ENCODE measurements around the gene KYAT1. TPM values are rescaled to one million over a fixed set of nuclear protein-coding genes. Genes with fewer than 3 reads are reported as not detected.

The KYAT1 gene
- polyA plus RNA-seq, 1 donor, result 4.5 TPM

Other genes with a start within 250 kb of the KYAT1 start
- 55.3 TPM for gene DYNC2I2, start 225.1 kb downstream of the KYAT1 start, polyA plus RNA-seq (ENCODE audit: insufficient read length)
- 284 TPM for gene SET, start 192.7 kb downstream of the KYAT1 start, polyA plus RNA-seq (ENCODE audit: insufficient read length)
- 8.6 TPM for gene PKN3, start 179.4 kb downstream of the KYAT1 start, polyA plus RNA-seq (ENCODE audit: insufficient read length)
- 7.6 TPM for gene ZDHHC12, start 157.8 kb downstream of the KYAT1 start, polyA plus RNA-seq (ENCODE audit: insufficient read length)
- gene ZER1, start 110.0 kb downstream of the KYAT1 start, polyA plus RNA-seq (ENCODE audit: insufficient read length), result 46.0 TPM
- 42.7 TPM for gene TBC1D13, start 94.7 kb downstream of the KYAT1 start, polyA plus RNA-seq (ENCODE audit: insufficient read length)
- gene ENDOG, start 63.5 kb downstream of the KYAT1 start, polyA plus RNA-seq (ENCODE audit: insufficient read length), result 25.2 TPM
- 27.8 TPM for gene SPOUT1, start 52.2 kb downstream of the KYAT1 start, polyA plus RNA-seq (ENCODE audit: insufficient read length)
- gene LRRC8A, start 183 bp upstream of the KYAT1 start, polyA plus RNA-seq (ENCODE audit: insufficient read length), result 20.8 TPM
- 45.1 TPM for gene PHYHD1, start 39.0 kb upstream of the KYAT1 start, polyA plus RNA-seq (ENCODE audit: insufficient read length)
- gene DOLK, start 65.7 kb upstream of the KYAT1 start, polyA plus RNA-seq (ENCODE audit: insufficient read length), result 8.3 TPM
- 36.4 TPM for gene NUP188, start 65.7 kb upstream of the KYAT1 start, polyA plus RNA-seq (ENCODE audit: insufficient read length)
- gene SH3GLB2, start 146.4 kb upstream of the KYAT1 start, polyA plus RNA-seq (ENCODE audit: insufficient read length), result 83.2 TPM
- gene MIGA2, start 154.7 kb upstream of the KYAT1 start, polyA plus RNA-seq (ENCODE audit: insufficient read length), result 20.0 TPM
- 9.1 TPM for gene DOLPP1, start 199.2 kb upstream of the KYAT1 start, polyA plus RNA-seq (ENCODE audit: insufficient read length)
- 52.3 TPM for gene CRAT, start 228.8 kb upstream of the KYAT1 start, polyA plus RNA-seq (ENCODE audit: insufficient read length)
- gene PTPA, start 229.5 kb upstream of the KYAT1 start, polyA plus RNA-seq (ENCODE audit: insufficient read length), result 141 TPM